GM12864 (cell line): ENCODE results near the gene DOCK8.

ENCODE experiments used
- DNase-seq: peaks from one replicate; pipeline ENCODE4 v3.0.0-alpha.2; 2011; ENCODE audit warnings: low read depth
- H3K4me3 ChIP-seq: 2 replicates; pipeline ENCODE4 v1.5.1; 2011; ENCODE audit warnings: mild to moderate bottlenecking, low read depth, low read length, control low read depth
- CTCF ChIP-seq: IDR thresholded peaks from 2 replicates; pipeline ENCODE4 v1.5.1; 2011; ENCODE audit warnings: low read depth, mild to moderate bottlenecking, moderate library complexity, low read length, control low read depth, inconsistent platforms; ENCODE audit errors: missing control alignments

The DOCK8 gene

GRCh38 chr9:353077-353476, 138.4 kb downstream of the DOCK8 start:
- no peak for TF ChIP-seq CTCF

GRCh38 chr9:354453-354852, 139.8 kb downstream of the DOCK8 start:
- no peak overlapping the region for H3K4me3 ChIP-seq
- no peak for DNase-seq
- no peak for TF ChIP-seq CTCF

More at GRCh38 chr9:353077-353476, 138.4 kb downstream of the DOCK8 start:
- no peak for DNase-seq
- no peak overlapping the region for H3K4me3 ChIP-seq

GRCh38 chr9:357560-357959, 142.9 kb downstream of the DOCK8 start:
- no peak for TF ChIP-seq CTCF
- no peak overlapping the region for H3K4me3 ChIP-seq
- DNase-seq = no peak

GRCh38 chr9:362561-363273, 148.1 kb downstream of the DOCK8 start:
- H3K4me3 ChIP-seq = no peak overlapping the region
- TF ChIP-seq CTCF = no peak
- no peak for DNase-seq

- H3K4me3 ChIP-seq = no peak overlapping the region
- DNase-seq = no peak
- TF ChIP-seq CTCF = no peak
These were observed 148.6 kb downstream of the DOCK8 start for GRCh38 chr9:363274-363612.

GRCh38 chr9:365436-365835, 150.8 kb downstream of the DOCK8 start:
- TF ChIP-seq CTCF = no peak
- H3K4me3 ChIP-seq = no peak overlapping the region
- DNase-seq = no peak

GRCh38 chr9:366620-367019, 152.0 kb downstream of the DOCK8 start:
- TF ChIP-seq CTCF = no peak
- H3K4me3 ChIP-seq = no peak overlapping the region
- no peak for DNase-seq
